NCI-H2227 (cell line): ENCODE data around the gene IL17REL.

ENCODE experiments used
- DNase-seq: peaks from one replicate; lab custom pipeline; 2025; ENCODE audit not compliant: unreplicated experiment; lab: John Stamatoyannopoulos, UW

IL17REL gene

GRCh38 chr22:50012211-50013181 lies at the start of gene IL17REL:
Gene IL17REL (minus strand): TSS chr22:50012765. CDS start chr22:50012646, 119 bp downstream.
- DNase-seq, result no peak

- DNase-seq, result no peak
Measured at GRCh38 chr22:50061824-50062355, 49.3 kb upstream of the IL17REL start.

GRCh38 chr22:50061141-50061823 lies 48.7 kb upstream of the IL17REL start:
- DNase-seq, result no peak

GRCh38 chr22:50060441-50061140 lies 48.0 kb upstream of the IL17REL start:
- no peak for DNase-seq

GRCh38 chr22:50059881-50060262 lies 47.3 kb upstream of the IL17REL start:
- no peak for DNase-seq

- DNase-seq, result peak; percentile 45
Measured at GRCh38 chr22:50058906-50059880, 46.6 kb upstream of the IL17REL start.

- DNase-seq, result no peak
Measured at GRCh38 chr22:50058061-50058905, 45.7 kb upstream of the IL17REL start, which contains the start of gene TTLL8. Gene TTLL8 (minus strand): TSS chr22:50058298.

- DNase-seq, result no peak
Measured at GRCh38 chr22:50057278-50058060, 44.9 kb upstream of the IL17REL start.

GRCh38 chr22:50056214-50056972 lies 43.8 kb upstream of the IL17REL start:
- no peak for DNase-seq

GRCh38 chr22:50053861-50054260 lies 41.3 kb upstream of the IL17REL start:
- no peak for DNase-seq

- no peak for DNase-seq
Measured at GRCh38 chr22:50051930-50052329, 39.4 kb upstream of the IL17REL start.

GRCh38 chr22:50049299-50050195 lies 37.0 kb upstream of the IL17REL start:
- no peak for DNase-seq

- no peak for DNase-seq
Measured at GRCh38 chr22:50048836-50049235, 36.3 kb upstream of the IL17REL start.

GRCh38 chr22:50048061-50048765 lies 35.6 kb upstream of the IL17REL start:
- no peak for DNase-seq

- DNase-seq, result no peak
Measured at GRCh38 chr22:50047346-50047745, 34.8 kb upstream of the IL17REL start.
